GM12878 (cell line): ENCODE data around the gene TNK2.

Experiments
- CTCF ChIP-seq, 3 experiments: IDR thresholded peaks in 2 of 3; conservative IDR thresholded peaks in 1 of 3; 2 replicates each; pipeline ENCODE4 v1.5.1; 2011; ENCODE audit warnings: low read depth in 3 of 3, low read length in 3 of 3, mild to moderate bottlenecking in 3 of 3, control low read depth in 2 of 3, moderate library complexity in 2 of 3, inconsistent platforms in 1 of 3, mixed read lengths in 1 of 3; ENCODE audit not compliant: control insufficient read depth in 2 of 3, insufficient read depth in 1 of 3; ENCODE audit errors: extremely low read depth in 1 of 3
- EZH2 ChIP-seq: IDR thresholded peaks from 2 replicates; pipeline ENCODE4 v1.6.1; 2012; ENCODE audit warnings: low read depth, mild to moderate bottlenecking, control low read depth, inconsistent platforms, low read length, borderline replicate concordance; ENCODE audit not compliant: control insufficient read depth
- PML ChIP-seq: IDR thresholded peaks from 2 replicates; pipeline ENCODE4 v1.6.1; 2012; ENCODE audit warnings: low read length, inconsistent platforms
- POLR2AphosphoS5 ChIP-seq: IDR thresholded peaks from 2 replicates; pipeline ENCODE4 v1.6.1; 2011; ENCODE audit warnings: mild to moderate bottlenecking, low read length, inconsistent platforms
- SMC3 ChIP-seq: IDR thresholded peaks from 2 replicates; pipeline ENCODE4 v1.6.1; 2011; ENCODE audit warnings: low read length, improper control_type of control experiment, borderline replicate concordance

- TF ChIP-seq PML = no peak
- TF ChIP-seq SMC3 = no peak
- no peak for TF ChIP-seq EZH2
- TF ChIP-seq POLR2AphosphoS5 = no peak
- TF ChIP-seq CTCF (IDR thresholded peaks at IDR 0.05 in 2 of 3, conservative IDR thresholded peaks at IDR 0.05 in 1 of 3; ENCODE audit: control insufficient read depth in 2 of 3, extremely low read depth in 1 of 3, insufficient read depth in 1 of 3, low read depth in 3 of 3, low read length in 3 of 3) = no peak
These were observed 38.8 kb downstream of the TNK2 start for GRCh38 chr3:195869413-195870001.
